Esophagus muscularis mucosa (tissue), 4 donors: ENCODE measurements around the gene NOX4. TPM values are rescaled to one million over a fixed set of nuclear protein-coding genes. Genes with fewer than 3 reads are reported as not detected.

Experiments
- DNase-seq: peaks from one replicate; pipeline ENCODE4 v3.0.0-alpha.2; 2017; ENCODE audit errors: extremely low spot score
- H3K27ac ChIP-seq, 4 donors: fragments of 200-600 bp; sonication (generic); replicated peaks in 1 of 4; 1 replicate in 3 of 4; 2 replicates in 1 of 4; pipeline ENCODE4 v1.5.1; 2016 to 2019; ENCODE audit warnings: mild to moderate bottlenecking in 1 of 4
- H3K27me3 ChIP-seq, 4 donors: fragments of 200-600 bp; sonication (generic); one replicate each; pipeline versions ENCODE4 v1.5.1 to v1.6.0; 2016 to 2019
- H3K36me3 ChIP-seq, 4 donors: fragments of 200-600 bp; sonication (generic); one replicate each; pipeline ENCODE4 v1.5.1; 2016 to 2019
- H3K4me1 ChIP-seq, 4 donors: fragments of 200-600 bp; sonication (generic); one replicate each; pipeline ENCODE4 v1.5.1; 2016 to 2019
- H3K4me3 ChIP-seq, 4 donors: fragments of 200-600 bp; sonication (generic); 1 replicate in 2 of 4; 2 replicates in 2 of 4; pipeline ENCODE4 v1.5.1; 2016 to 2019; ENCODE audit warnings: mild to moderate bottlenecking in 4 of 4, moderate library complexity in 1 of 4
- H3K9me3 ChIP-seq, 4 donors: fragments of 200-600 bp; sonication (generic); 1 replicate in 3 of 4; 2 replicates in 1 of 4; pipeline ENCODE4 v1.5.1; 2016 to 2019
- EP300 ChIP-seq: sonication (generic); formaldehyde crosslinking; IDR thresholded peaks from one replicate; pipeline ENCODE4 v1.6.1; 2017; ENCODE audit warnings: antibody characterized with exemption
- POLR2A ChIP-seq: fragments of 450-650 bp; IDR thresholded peaks from one replicate; pipeline ENCODE4 v1.6.1; 2017; ENCODE audit warnings: antibody characterized with exemption, moderate library complexity, mild to moderate bottlenecking, low read depth
- POLR2AphosphoS5 ChIP-seq, 2 donors: sonication (generic); formaldehyde crosslinking; IDR thresholded peaks; one replicate each; pipeline ENCODE4 v1.6.1; 2017; ENCODE audit warnings: antibody characterized with exemption in 2 of 2
- WGBS: methylation state at CpG from one replicate; pipeline ENCODE4 v1.1.5; 2018; 5-methylcytosine and 5-hydroxymethylcytosine counted together
- intact Hi-C: fragments of 100-400 bp; cut with DNase I; formaldehyde crosslinking; loops from one replicate; pipeline ENCODE4 v1.15.1; 2023
- total RNA-seq, 4 donors: library from RNA; depleted of rRNA; stranded (reverse); fragments of >200 nt; gene quantifications; one replicate each; pipeline versions ENCODE4 v1.1.0 to v1.2.1, GENCODE V29; 2016
- TF ChIP-seq, protein P1 (sequence below), 3 experiments: fragments of 200-600 bp in 2 of 3; fragments of 450-650 bp in 1 of 3; sonication (generic) in 2 of 3; IDR thresholded peaks; one replicate each; pipeline ENCODE4 v1.5.1; 2017 to 2019; ENCODE audit warnings: antibody characterized with exemption in 3 of 3, mild to moderate bottlenecking in 2 of 3, moderate library complexity in 1 of 3

Gene NOX4
- total RNA-seq, 4 donors from 2014 or later = 3.3 to 6.1 (median 4.0) TPM

DNA sequence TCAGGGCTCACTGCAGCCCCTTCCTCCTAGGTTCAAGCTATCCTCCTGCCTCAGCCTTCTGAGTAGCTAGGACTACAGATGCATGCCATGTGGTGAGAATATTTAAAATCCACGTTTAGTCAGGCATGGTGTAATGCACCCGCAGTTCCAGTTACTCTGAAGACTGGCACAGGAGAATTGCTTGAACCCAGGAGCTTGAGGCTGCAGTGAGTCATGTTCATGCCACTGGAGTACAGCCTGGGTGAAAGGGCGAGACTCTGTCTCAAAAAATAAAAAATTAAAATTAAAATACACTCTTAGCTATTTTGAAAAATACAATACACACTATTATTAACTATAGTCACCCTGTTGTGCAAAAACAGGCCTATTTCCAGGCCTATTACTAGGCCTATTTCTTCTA, 38.4 kb downstream of the NOX4 start:
- no peak for DNase-seq
- WGBS = 90% methylated on average over 3 of the region's 3 CpGs
- no peak overlapping the region for H3K27ac ChIP-seq
- H3K36me3 ChIP-seq = no peaks in the 10 kb centered on the region
- H3K4me1 ChIP-seq = no peaks in the 10 kb centered on the region
- TF ChIP-seq EP300 (no peak), POLR2A (no peak), POLR2AphosphoS5 (IDR thresholded peaks at IDR 0.05) (no peak)
- TF ChIP-seq, protein P1, sequence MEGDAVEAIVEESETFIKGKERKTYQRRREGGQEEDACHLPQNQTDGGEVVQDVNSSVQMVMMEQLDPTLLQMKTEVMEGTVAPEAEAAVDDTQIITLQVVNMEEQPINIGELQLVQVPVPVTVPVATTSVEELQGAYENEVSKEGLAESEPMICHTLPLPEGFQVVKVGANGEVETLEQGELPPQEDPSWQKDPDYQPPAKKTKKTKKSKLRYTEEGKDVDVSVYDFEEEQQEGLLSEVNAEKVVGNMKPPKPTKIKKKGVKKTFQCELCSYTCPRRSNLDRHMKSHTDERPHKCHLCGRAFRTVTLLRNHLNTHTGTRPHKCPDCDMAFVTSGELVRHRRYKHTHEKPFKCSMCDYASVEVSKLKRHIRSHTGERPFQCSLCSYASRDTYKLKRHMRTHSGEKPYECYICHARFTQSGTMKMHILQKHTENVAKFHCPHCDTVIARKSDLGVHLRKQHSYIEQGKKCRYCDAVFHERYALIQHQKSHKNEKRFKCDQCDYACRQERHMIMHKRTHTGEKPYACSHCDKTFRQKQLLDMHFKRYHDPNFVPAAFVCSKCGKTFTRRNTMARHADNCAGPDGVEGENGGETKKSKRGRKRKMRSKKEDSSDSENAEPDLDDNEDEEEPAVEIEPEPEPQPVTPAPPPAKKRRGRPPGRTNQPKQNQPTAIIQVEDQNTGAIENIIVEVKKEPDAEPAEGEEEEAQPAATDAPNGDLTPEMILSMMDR (IDR thresholded peaks at IDR 0.05) = no peak
- no peaks in the 10 kb centered on the region for H3K9me3 ChIP-seq
- intact Hi-C loops = no loop called here
- no peaks in the 10 kb centered on the region for H3K27me3 ChIP-seq
- no peak overlapping the region for H3K4me3 ChIP-seq

DNA sequence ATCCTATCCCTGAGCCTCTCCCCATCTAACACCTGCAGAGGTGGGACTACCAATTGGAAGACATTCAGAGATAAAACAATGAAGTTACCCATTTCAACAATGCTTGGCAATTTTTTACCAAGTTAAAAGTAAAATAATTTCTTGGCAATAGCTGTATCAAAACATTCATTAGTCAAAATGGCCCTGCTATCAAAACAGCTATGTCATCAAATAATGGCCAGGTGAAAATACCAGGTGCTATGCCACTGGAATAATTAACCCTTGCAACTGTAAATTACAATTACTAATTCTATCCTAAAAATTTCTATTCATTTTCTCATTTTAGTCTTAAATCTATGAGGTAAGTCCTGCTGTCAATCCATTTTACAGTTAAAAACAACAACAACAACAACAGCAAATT, 43.3 kb downstream of the NOX4 start:
- TF ChIP-seq, protein P1 (IDR thresholded peaks at IDR 0.05) = no peak
- TF ChIP-seq EP300 = no peak
- intact Hi-C loops = no loop called here
- Histone ChIP-seq H3K4me1 (no peaks in the 10 kb centered on the region), H3K27me3 (no peaks in the 10 kb centered on the region), H3K9me3 (no peaks in the 10 kb centered on the region), H3K4me3 (no peak overlapping the region), H3K36me3 (no peaks in the 10 kb centered on the region), H3K27ac (no peak overlapping the region)
- no peak for DNase-seq

DNA sequence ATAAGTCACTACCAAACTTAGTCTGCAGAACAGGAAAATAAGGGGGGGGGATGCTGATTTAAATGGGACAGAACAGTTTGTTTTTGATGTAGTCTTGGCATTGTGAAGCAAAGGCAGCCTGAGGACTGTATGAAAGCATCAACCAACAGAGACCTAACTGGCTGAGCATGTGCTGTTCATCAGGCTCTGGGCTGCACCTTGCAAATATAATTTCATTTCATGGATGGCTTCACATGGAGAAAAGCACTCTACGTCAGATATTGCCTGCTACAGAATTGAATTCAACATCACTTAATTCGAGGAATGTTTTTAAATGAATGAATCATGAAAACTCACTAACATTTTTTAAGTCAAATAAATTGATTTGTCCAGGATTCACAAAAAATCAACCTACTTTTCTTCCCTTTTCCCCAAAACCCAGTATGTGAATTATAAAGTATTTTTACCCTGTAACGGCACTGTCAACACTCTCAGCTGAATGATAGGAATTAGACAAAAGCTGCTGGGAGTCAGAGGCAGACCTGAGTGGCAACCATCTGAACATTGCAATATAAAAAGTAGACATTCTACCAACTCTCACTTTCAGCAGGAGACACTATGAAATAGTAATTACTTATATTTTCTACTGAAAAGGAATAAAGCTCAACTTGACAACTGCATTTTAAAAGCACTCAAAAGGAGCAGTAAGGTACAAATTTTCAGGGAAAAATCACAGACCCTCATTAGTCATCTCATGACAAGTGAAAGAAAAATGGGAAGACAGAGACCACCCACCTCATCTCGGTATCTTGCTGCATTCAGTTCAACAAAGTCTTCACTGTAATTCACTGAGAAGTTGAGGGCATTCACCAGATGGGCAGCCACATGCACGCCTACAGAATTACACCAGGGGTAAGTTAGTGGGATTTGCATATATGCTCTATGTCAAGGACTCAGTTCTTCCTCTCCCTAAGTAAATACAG, 47.5 kb downstream of the NOX4 start:
- Histone ChIP-seq H3K27ac (no peak overlapping the region), H3K36me3 (no peaks in the 10 kb centered on the region), H3K9me3 (no peaks in the 10 kb centered on the region), H3K4me1 (no peaks in the 10 kb centered on the region), H3K4me3 (no peak overlapping the region), H3K27me3 (no peaks in the 10 kb centered on the region)
- intact Hi-C loops = no loop called here
- WGBS = 79% methylated on average over 5 of the region's 5 CpGs
- DNase-seq = no peak
- TF ChIP-seq, protein P1 (IDR thresholded peaks at IDR 0.05) = no peak
- TF ChIP-seq POLR2A = no peak
- TF ChIP-seq EP300 = no peak
- no peak for TF ChIP-seq POLR2AphosphoS5 (IDR thresholded peaks at IDR 0.05)

DNA sequence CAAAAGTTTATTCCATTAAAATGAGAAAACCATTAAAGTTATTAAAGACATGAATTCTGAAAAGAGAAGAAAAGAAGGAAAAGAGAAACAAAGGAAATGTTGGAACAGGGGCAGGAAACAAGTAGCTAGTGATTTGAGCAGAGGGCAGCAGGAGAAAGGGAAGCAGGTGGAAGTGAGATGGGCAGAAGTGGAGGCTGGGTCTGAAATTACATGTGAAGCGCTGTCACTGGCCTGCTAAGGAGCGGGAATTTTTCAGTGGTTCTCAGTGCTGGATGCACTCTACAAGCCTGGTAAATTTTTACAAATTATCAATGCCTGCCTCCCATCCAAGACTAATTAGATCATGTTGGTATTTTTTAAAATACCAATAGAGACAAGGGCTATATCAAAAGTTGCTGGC, 48.4 kb downstream of the NOX4 start:
- DNase-seq = no peak
- WGBS = 76% methylated on average over 2 of the region's 2 CpGs
- intact Hi-C loops = no loop called here
- Histone ChIP-seq H3K27me3 (no peaks in the 10 kb centered on the region), H3K4me1 (no peaks in the 10 kb centered on the region), H3K4me3 (no peak overlapping the region), H3K9me3 (no peaks in the 10 kb centered on the region), H3K27ac (no peak overlapping the region), H3K36me3 (no peaks in the 10 kb centered on the region)
- TF ChIP-seq EP300 (no peak), POLR2AphosphoS5 (IDR thresholded peaks at IDR 0.05) (no peak), POLR2A (no peak)
- TF ChIP-seq, protein P1 (IDR thresholded peaks at IDR 0.05) = no peak
